Midbrain (tissue), 1 donor: Measurements from ENCODE around the gene KCNJ6.

Source experiments
- DNase-seq: peaks from one replicate; lab custom pipeline; 2025; lab: John Stamatoyannopoulos, UW

The KCNJ6 gene

GRCh38 chr21:37904856-37905255, 11.4 kb downstream of the KCNJ6 start:
- DNase-seq: no peak

- DNase-seq: no peak
Measured at GRCh38 chr21:37903396-37903795, 12.9 kb downstream of the KCNJ6 start.

- DNase-seq: no peak
Measured at GRCh38 chr21:37899146-37899545, 17.1 kb downstream of the KCNJ6 start.

GRCh38 chr21:37896788-37897187, 19.5 kb downstream of the KCNJ6 start:
- no peak for DNase-seq

DNA sequence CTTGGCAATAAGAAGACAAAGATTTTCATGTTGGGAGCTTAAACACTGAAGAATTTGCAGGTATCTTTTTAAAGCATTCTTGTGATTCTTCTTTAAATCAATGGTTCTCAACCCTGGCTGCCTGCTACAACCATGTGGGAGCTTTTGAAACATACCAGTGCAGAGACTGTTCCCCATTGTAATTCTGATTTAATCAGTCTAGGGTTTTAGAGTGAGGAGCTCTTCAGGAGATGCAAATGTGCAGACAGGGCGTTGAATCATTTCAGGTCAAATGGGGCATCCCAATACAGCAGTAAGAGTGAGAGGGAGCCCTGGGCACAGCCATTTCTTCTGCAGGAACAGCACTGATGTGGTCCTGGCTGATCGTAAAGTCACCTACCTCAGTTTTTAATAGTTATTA, 24.3 kb downstream of the KCNJ6 start:
- no peak for DNase-seq

GRCh38 chr21:37888659-37889058, 27.6 kb downstream of the KCNJ6 start:
- no peak for DNase-seq

- DNase-seq: no peak
Measured at GRCh38 chr21:37886726-37887299, 29.4 kb downstream of the KCNJ6 start.

GRCh38 chr21:37886120-37886519, 30.1 kb downstream of the KCNJ6 start:
- DNase-seq: no peak

DNA sequence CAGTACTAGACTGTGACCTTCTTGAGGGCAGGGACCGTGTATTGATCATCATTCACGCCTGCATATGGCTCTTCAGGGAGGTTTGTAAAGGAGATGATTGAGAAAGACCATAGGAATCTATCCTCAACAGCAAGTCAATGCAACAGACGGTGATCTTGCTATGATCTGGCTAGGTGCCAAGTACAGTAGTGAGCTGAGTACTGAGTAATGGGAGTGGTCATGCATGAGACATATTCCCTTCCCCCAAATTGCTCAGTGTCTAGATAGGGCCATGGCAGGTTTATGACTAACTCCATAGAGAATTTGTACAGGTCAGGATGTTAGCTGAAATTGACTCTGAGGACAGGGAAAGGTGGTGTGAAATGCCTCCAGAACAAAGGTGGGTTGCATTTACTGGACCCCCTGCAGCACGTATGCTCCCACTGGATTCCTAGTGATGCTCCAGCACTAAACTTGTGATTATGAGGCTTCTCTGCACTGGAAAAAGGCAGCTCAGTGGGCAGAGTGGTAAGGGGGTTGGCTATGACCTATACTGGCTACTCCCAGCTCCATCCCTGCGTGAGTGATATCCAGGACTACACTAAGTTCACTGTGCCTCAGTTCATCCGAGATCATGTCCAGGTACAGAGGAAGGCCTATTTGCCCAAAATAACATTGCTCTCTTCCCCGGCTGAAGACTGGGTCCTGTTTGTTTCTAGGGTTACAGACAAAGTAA, 37.2 kb downstream of the KCNJ6 start:
- DNase-seq: no peak

DNA sequence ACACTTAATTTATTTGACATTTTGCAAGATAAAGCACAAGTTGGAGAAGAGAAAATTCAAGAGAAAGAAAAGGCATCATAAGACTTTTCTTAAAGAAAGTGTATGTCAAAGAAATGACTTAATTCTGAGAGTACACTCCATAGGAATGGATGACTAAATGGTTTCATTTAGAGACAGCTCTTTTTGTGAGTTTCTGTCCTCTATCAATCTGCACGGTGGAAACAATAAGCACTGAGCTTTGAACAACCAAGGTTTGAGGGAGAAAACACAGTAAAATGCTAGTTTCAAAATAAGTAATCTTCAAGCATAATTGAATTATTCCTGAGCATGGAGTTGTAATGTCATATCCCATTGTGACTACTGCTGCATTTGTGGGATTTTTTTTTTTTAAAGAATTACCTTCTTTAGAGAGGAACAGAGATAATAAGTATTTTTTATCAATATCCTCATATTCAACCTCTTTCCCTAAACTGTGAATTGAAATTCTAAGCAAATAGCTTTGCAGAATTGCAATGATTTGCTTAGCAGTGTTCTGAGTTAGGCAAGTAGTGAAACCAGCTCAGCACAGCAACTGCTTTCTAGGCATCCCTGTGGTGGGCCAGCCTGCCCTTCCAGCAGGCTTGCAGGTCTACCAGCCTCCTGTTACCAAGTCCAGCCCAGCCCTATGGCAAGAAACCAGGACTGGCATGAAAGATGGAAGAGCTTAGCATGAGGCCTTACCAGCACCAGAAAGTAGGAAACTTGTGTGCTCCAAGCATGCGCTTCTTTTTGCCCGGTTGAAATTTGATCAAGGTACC, 38.2 kb downstream of the KCNJ6 start:
- no peak for DNase-seq

- no peak for DNase-seq
Measured at GRCh38 chr21:37877171-37877570, 39.1 kb downstream of the KCNJ6 start.

DNA sequence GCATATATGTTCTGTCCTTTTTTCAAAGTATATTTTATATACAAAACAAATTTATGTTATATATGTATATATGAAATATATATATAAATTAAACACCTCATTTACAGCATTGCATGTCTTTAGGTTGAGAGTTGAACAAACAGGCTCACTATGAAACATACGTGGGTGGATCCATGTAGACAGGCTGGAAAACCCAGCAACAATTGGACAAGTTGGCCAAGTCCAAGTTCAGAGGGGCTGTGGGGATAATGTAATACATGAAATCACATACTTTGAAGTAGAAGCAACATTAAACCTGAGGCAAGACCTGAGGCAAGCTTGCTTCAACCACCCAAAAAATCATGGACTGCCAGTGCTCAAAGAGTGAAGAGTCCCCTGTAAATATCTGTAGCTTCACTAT, 39.7 kb downstream of the KCNJ6 start:
- no peak for DNase-seq

DNA sequence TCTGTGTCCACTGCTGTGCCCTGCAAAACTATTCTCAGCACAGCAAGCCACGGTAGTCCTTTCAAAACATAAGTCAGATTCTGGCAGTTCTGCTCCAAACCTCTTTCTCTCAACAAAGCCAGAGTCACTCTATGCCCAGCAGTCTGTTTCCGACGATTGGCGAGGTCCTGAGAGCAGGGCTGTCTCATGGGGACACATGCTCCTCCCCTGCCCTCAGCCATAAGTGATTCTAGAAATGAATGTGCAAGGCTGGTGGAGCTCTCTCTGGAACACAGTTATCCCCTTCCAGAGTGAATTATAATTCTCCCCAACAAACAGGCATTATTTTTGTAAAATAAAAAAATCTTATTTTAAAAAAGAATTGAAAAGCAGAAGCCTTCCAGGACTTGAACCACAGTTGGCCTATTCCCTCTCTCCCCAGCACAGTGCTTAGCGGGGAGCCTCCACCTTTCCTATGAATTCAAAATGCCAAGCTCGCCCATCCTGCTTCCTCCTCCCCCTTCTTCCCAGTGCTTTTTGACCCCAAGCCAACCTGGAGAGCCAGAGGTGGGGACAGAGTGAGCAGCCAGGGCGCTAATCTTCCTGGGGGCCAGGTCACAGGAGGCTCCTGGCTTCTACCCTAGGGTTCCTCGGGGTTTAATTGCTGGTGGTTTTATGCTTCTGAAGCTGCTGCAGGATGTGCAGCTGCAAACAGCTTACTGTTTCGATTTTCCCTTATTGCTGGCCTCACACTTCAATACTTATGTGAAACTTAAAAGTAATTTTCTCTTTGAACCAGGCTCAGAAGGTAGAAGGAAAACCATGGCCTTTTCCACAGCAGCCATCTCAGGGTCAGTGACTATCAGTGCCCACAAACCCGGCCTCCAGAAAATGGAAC, 41.1 kb downstream of the KCNJ6 start:
- no peak for DNase-seq

- DNase-seq: no peak
Measured at GRCh38 chr21:37874481-37874880, 41.8 kb downstream of the KCNJ6 start.

DNA sequence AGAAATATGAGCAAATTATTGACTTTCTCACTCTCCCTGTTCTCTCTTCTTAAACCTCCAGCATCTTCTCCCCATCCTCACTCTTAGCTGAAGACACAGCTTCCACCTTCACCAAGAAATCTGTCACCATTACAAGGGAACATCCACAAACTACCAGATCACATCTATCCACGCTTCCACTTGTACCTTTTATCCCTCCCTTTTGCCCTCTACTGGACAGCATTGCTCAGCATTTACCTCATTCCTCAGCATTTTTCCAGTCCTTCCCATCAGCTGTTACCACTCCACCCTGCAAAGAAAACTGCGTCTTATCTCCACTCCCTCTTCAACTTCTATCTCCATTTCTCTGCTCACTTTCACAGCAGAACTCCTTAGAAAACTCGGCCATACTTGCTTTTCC, 42.6 kb downstream of the KCNJ6 start:
- no peak for DNase-seq

DNA sequence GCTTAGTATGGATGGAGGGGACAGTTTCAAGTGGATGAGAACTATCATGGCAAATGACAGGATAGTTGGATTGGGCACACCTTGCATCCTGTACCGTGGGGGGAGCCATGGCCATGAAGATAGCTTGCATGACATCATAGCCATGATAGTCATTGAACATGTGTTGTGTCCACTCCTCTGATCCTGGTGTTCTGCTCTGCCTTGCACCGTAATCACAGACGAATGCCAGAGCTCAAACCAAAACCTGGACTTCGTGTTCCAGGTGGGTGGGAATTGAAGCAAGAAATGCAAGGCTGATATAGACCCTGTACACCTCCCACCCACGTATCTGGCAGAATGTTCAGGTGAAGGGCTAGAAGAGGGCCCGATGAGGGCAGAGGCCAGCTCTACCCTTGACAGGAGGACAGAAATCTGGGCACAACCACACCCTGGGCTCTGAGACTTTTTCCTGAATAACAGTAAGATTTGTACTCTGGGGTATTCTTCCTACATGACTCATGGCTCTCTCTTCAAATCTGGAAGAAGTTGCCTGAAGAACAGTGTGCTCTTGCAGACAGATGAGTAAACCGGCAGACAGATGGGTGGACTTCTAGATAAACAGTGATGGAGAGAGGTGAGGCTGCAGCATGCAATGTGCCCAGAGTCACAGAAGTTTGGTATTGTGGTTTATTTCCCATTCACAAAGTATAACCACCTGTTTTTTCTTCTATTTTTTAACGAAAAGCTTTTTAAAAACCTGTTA, 45.0 kb downstream of the KCNJ6 start:
- no peak for DNase-seq

- DNase-seq: no peak
Measured at GRCh38 chr21:37870221-37870620, 46.0 kb downstream of the KCNJ6 start.

- no peak for DNase-seq
Measured at GRCh38 chr21:37869661-37870060, 46.6 kb downstream of the KCNJ6 start.

GRCh38 chr21:37868446-37869295, 47.6 kb downstream of the KCNJ6 start:
- DNase-seq: no peak

GRCh38 chr21:37866027-37866426, 50.2 kb downstream of the KCNJ6 start:
- DNase-seq: peak; percentile 19

DNA sequence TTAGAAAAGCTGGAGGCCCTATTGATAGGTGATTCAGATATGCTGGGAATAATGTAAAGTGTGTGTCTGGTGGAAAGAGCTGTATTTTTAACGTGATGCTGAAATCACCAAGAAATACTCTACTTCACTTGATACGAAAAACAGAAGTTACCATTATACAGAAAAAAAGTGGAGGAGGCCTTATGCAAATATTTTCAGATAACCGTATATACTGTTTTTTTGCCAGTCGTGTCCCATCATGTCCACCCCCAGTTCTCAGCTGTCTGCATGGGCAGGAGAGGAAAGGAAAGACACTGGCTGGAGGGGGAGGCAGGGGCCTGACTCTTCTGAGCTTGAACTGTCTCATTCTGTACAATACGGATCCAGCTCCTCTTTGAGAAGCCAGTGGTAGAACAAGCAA, 51.1 kb downstream of the KCNJ6 start:
- DNase-seq: no peak
